Measurements from ENCODE around the gene CTSL. TPM values are rescaled to one million over a fixed set of nuclear protein-coding genes. Genes with fewer than 3 reads are reported as not detected.

CTSL gene
- total and polyA plus RNA-seq, 2 experiments from 2014 or later, result 34.5 to 35.3 TPM

DNA sequence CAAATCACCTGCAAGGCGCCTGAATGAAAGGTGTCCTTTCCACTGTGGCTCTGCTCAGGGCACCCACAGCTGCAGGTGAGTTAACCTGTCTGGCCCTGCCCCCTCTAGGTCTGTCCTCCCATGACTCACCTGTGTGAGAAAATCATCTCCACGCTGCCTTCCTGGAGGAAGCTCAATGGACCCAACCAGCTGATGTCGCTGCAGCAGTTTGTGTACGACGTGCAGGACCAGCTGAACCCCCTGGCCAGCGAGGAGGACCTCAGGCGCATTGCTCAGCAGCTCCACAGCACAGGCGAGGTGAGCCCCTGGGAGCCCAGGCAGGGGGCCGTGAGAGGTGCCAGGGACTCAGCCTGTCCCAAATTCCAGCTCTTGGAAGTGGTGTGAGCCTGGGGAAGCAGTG is 23.0 kb upstream of the CTSL start:
- Histone ChIP-seq H2AFZ (no peak overlapping the region), H3K4me1 (ENCODE audit: insufficient read depth) (no peaks in the 10 kb centered on the region), H4K20me1 (replicated peaks; ENCODE audit: insufficient read depth) (peaks cover 2% of the 10 kb centered on the region; the same call in 1 of the 2 replicates), H3K27me3 (ENCODE audit: insufficient read depth) (no peaks in the 10 kb centered on the region), H3K4me2 (no peak overlapping the region), H3K79me2 (replicated peaks; ENCODE audit: insufficient read depth) (no peaks in the 10 kb centered on the region), H3K36me3 (ENCODE audit: insufficient read depth) (peaks cover 47% of the 10 kb centered on the region), H3F3A (replicated peaks; ENCODE audit: low read depth) (no peaks in the 10 kb centered on the region; the same call in 1 of the 2 replicates), H3K9me2 (ENCODE audit: insufficient read depth) (no peaks in the 10 kb centered on the region), H3K4me3 (no peak overlapping the region), H3K27ac (ENCODE audit: low read depth) (peak overlapping the region; percentile 32; the same call in 1 of the 2 replicates)
- TF ChIP-seq, protein P1, sequence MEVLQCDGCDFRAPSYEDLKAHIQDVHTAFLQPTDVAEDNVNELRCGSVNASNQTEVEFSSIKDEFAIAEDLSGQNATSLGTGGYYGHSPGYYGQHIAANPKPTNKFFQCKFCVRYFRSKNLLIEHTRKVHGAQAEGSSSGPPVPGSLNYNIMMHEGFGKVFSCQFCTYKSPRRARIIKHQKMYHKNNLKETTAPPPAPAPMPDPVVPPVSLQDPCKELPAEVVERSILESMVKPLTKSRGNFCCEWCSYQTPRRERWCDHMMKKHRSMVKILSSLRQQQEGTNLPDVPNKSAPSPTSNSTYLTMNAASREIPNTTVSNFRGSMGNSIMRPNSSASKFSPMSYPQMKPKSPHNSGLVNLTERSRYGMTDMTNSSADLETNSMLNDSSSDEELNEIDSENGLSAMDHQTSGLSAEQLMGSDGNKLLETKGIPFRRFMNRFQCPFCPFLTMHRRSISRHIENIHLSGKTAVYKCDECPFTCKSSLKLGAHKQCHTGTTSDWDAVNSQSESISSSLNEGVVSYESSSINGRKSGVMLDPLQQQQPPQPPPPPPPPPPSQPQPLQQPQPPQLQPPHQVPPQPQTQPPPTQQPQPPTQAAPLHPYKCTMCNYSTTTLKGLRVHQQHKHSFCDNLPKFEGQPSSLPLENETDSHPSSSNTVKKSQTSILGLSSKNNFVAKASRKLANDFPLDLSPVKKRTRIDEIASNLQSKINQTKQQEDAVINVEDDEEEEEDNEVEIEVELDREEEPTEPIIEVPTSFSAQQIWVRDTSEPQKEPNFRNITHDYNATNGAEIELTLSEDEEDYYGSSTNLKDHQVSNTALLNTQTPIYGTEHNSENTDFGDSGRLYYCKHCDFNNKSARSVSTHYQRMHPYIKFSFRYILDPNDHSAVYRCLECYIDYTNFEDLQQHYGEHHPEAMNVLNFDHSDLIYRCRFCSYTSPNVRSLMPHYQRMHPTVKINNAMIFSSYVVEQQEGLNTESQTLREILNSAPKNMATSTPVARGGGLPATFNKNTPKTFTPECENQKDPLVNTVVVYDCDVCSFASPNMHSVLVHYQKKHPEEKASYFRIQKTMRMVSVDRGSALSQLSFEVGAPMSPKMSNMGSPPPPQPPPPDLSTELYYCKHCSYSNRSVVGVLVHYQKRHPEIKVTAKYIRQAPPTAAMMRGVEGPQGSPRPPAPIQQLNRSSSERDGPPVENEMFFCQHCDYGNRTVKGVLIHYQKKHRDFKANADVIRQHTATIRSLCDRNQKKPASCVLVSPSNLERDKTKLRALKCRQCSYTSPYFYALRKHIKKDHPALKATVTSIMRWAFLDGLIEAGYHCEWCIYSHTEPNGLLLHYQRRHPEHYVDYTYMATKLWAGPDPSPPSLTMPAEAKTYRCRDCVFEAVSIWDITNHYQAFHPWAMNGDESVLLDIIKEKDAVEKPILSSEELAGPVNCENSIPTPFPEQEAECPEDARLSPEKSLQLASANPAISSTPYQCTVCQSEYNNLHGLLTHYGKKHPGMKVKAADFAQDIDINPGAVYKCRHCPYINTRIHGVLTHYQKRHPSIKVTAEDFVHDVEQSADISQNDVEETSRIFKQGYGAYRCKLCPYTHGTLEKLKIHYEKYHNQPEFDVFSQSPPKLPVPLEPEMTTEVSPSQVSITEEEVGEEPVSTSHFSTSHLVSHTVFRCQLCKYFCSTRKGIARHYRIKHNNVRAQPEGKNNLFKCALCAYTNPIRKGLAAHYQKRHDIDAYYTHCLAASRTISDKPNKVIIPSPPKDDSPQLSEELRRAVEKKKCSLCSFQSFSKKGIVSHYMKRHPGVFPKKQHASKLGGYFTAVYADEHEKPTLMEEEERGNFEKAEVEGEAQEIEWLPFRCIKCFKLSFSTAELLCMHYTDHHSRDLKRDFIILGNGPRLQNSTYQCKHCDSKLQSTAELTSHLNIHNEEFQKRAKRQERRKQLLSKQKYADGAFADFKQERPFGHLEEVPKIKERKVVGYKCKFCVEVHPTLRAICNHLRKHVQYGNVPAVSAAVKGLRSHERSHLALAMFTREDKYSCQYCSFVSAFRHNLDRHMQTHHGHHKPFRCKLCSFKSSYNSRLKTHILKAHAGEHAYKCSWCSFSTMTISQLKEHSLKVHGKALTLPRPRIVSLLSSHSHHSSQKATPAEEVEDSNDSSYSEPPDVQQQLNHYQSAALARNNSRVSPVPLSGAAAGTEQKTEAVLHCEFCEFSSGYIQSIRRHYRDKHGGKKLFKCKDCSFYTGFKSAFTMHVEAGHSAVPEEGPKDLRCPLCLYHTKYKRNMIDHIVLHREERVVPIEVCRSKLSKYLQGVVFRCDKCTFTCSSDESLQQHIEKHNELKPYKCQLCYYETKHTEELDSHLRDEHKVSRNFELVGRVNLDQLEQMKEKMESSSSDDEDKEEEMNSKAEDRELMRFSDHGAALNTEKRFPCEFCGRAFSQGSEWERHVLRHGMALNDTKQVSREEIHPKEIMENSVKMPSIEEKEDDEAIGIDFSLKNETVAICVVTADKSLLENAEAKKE (CRISPR knock-in tag; IDR thresholded peaks at IDR 0.05), result no peak
- TF ChIP-seq, protein P2, sequence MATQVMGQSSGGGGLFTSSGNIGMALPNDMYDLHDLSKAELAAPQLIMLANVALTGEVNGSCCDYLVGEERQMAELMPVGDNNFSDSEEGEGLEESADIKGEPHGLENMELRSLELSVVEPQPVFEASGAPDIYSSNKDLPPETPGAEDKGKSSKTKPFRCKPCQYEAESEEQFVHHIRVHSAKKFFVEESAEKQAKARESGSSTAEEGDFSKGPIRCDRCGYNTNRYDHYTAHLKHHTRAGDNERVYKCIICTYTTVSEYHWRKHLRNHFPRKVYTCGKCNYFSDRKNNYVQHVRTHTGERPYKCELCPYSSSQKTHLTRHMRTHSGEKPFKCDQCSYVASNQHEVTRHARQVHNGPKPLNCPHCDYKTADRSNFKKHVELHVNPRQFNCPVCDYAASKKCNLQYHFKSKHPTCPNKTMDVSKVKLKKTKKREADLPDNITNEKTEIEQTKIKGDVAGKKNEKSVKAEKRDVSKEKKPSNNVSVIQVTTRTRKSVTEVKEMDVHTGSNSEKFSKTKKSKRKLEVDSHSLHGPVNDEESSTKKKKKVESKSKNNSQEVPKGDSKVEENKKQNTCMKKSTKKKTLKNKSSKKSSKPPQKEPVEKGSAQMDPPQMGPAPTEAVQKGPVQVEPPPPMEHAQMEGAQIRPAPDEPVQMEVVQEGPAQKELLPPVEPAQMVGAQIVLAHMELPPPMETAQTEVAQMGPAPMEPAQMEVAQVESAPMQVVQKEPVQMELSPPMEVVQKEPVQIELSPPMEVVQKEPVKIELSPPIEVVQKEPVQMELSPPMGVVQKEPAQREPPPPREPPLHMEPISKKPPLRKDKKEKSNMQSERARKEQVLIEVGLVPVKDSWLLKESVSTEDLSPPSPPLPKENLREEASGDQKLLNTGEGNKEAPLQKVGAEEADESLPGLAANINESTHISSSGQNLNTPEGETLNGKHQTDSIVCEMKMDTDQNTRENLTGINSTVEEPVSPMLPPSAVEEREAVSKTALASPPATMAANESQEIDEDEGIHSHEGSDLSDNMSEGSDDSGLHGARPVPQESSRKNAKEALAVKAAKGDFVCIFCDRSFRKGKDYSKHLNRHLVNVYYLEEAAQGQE (IDR thresholded peaks at IDR 0.05; ENCODE audit: unreplicated experiment), result no peak
- TF ChIP-seq EZH2 (IDR thresholded peaks at IDR 0.05; ENCODE audit: low read depth, unreplicated experiment), result no peak
- TF ChIP-seq, protein P3, sequence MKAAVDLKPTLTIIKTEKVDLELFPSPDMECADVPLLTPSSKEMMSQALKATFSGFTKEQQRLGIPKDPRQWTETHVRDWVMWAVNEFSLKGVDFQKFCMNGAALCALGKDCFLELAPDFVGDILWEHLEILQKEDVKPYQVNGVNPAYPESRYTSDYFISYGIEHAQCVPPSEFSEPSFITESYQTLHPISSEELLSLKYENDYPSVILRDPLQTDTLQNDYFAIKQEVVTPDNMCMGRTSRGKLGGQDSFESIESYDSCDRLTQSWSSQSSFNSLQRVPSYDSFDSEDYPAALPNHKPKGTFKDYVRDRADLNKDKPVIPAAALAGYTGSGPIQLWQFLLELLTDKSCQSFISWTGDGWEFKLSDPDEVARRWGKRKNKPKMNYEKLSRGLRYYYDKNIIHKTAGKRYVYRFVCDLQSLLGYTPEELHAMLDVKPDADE (IDR thresholded peaks at IDR 0.05), result no peak
- no peak for TF ChIP-seq STAT1 (IDR thresholded peaks at IDR 0.05; ENCODE audit: unreplicated experiment)
- TF ChIP-seq EZH2phosphoT487 (IDR thresholded peaks at IDR 0.05; ENCODE audit: unreplicated experiment), result no peak
- no peak for TF ChIP-seq POLR2AphosphoS5 (IDR thresholded peaks at IDR 0.05; ENCODE audit: low read depth)
- no peak for TF ChIP-seq JUNB (IDR thresholded peaks at IDR 0.05; ENCODE audit: unreplicated experiment)
- TF ChIP-seq, protein P4, sequence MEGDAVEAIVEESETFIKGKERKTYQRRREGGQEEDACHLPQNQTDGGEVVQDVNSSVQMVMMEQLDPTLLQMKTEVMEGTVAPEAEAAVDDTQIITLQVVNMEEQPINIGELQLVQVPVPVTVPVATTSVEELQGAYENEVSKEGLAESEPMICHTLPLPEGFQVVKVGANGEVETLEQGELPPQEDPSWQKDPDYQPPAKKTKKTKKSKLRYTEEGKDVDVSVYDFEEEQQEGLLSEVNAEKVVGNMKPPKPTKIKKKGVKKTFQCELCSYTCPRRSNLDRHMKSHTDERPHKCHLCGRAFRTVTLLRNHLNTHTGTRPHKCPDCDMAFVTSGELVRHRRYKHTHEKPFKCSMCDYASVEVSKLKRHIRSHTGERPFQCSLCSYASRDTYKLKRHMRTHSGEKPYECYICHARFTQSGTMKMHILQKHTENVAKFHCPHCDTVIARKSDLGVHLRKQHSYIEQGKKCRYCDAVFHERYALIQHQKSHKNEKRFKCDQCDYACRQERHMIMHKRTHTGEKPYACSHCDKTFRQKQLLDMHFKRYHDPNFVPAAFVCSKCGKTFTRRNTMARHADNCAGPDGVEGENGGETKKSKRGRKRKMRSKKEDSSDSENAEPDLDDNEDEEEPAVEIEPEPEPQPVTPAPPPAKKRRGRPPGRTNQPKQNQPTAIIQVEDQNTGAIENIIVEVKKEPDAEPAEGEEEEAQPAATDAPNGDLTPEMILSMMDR (conservative IDR thresholded peaks at IDR 0.05; ENCODE audit: low read depth in 2 of 2), result no peak
- TF ChIP-seq CREB1 (CRISPR knock-in tag; IDR thresholded peaks at IDR 0.05; ENCODE audit: low read depth), result no peak
- Mint-ChIP-seq H3K27me3 (ENCODE audit: insufficient read depth, low read depth, poor library complexity) (peaks cover 2% of the 10 kb centered on the region), H3K27ac (no peak overlapping the region), H3K4me1 (no peaks in the 10 kb centered on the region; the same call in 1 of the 3 replicates), H3K4me3 (no peak overlapping the region), H3K36me3 (ENCODE audit: low read depth) (peaks cover 84% of the 10 kb centered on the region), H3K9me3 (no peaks in the 10 kb centered on the region)
- ATAC-seq (no peak), DNase-seq (ENCODE audit: low spot score) (no peak)
